Activated CD8-positive, alpha-beta T cell treated with anti-CD3 and anti-CD28 coated beads, Interleukin-2, amount 10 ng/mL, durations not matched to agents 7 days and 5 days (primary cell): Measurements from ENCODE around the gene SLC36A1. TPM values are rescaled to one million over a fixed set of nuclear protein-coding genes. Genes with fewer than 3 reads are reported as not detected.
A peak's percentile ranks its signal among the peaks of the same experiment; 100 is the strongest.
"Not testable (repeated sequence)": the region's sequence is repeated elsewhere in the genome, so short reads cannot be mapped to it uniquely, and the experiment has no call there.

Experiments used
- ATAC-seq: fragments of 150-1000 bp; cut with Tn5 transposase; one replicate; pipeline ENCODE4 v1.10.0; 2021; ENCODE audit warnings: moderate library complexity
- CTCF ChIA-PET: fragments of 350-600 bp; sonication (Branson Sonifier 250); formaldehyde crosslinking; loops from one replicate; lab custom pipeline; 2021; ENCODE audit warnings: antibody characterized with exemption; lab: Charles Lee
- POLR2A ChIA-PET: fragments of 350-600 bp; sonication (Branson Sonifier 250); formaldehyde crosslinking; loops from one replicate; lab custom pipeline; 2021; ENCODE audit warnings: antibody characterized with exemption; lab: Charles Lee
- DNase-seq: peaks from one replicate; pipeline ENCODE4 v3.0.0-alpha.2; 2020
- H3K27ac Mint-ChIP-seq: one replicate; pipeline ENCODE4 v1.8.0; 2021; ENCODE audit warnings: mild to moderate bottlenecking, mixed read lengths
- H3K27me3 Mint-ChIP-seq: one replicate; pipeline ENCODE4 v1.8.0; 2021; ENCODE audit warnings: low read depth, mixed read lengths
- H3K36me3 Mint-ChIP-seq: one replicate; pipeline ENCODE4 v1.8.0; 2021; ENCODE audit warnings: low read depth, mixed read lengths
- H3K4me1 Mint-ChIP-seq: one replicate; pipeline ENCODE4 v1.8.0; 2021; ENCODE audit warnings: low read depth, mixed read lengths
- H3K4me3 Mint-ChIP-seq: one replicate; pipeline ENCODE4 v1.8.0; 2021; ENCODE audit warnings: mild to moderate bottlenecking, mixed read lengths
- H3K9me3 Mint-ChIP-seq: one replicate; pipeline ENCODE4 v1.8.0; 2022; ENCODE audit warnings: mixed read lengths; ENCODE audit not compliant: insufficient read depth
- total RNA-seq, 2 experiments: library from RNA; stranded (reverse); gene quantifications; one replicate each; pipeline ENCODE4 v1.2.3, GENCODE V29; 2021

The SLC36A1 gene
- 1 to 10 TPM; 6.6 to 7.7 TPM for total RNA-seq

GRCh38 chr5:151447174-151448037, at the start of gene SLC36A1:
TSS of gene SLC36A1 (plus strand) at chr5:151447603. CDS start at chr5:151458793, 11,190 bp downstream.
- POLR2A ChIA-PET: interaction anchor here (0.6 to 1.2 kb wide), 5 partner anchors 10 to 324 kb away, joined by 3 to 4 read pairs (median 3); partner anchors contain the start of gene G3BP1

GRCh38 chr5:151405334-151406160, 41.9 kb upstream of the SLC36A1 start:
- H3K27me3 Mint-ChIP-seq: peaks cover 37% of the 10 kb centered on the region
- no peaks in the 10 kb centered on the region for H3K36me3 Mint-ChIP-seq
- ATAC-seq (no peak), DNase-seq (no peak)
- CTCF ChIA-PET: no interaction called here
- POLR2A ChIA-PET: no interaction called here
- no peak overlapping the region for H3K4me3 Mint-ChIP-seq
- H3K9me3 Mint-ChIP-seq: no peaks in the 10 kb centered on the region
- H3K27ac Mint-ChIP-seq: no peak overlapping the region
- no peaks in the 10 kb centered on the region for H3K4me1 Mint-ChIP-seq

More at GRCh38 chr5:151447174-151448037, at the start of gene SLC36A1:
- no peaks in the 10 kb centered on the region for H3K36me3 Mint-ChIP-seq
- peak within 1 kb of the TSS; percentile 90 for H3K27ac Mint-ChIP-seq
- ATAC-seq (peak; percentile 94), DNase-seq (peak; percentile 95)
- H3K9me3 Mint-ChIP-seq: no peaks in the 10 kb centered on the region
- H3K4me3 Mint-ChIP-seq: peak within 1 kb of the TSS; percentile 94
- peaks cover 20% of the 10 kb centered on the region for H3K4me1 Mint-ChIP-seq
- H3K27me3 Mint-ChIP-seq: peaks cover 29% of the 10 kb centered on the region
- CTCF ChIA-PET: interaction anchor here (0.7 to 4.4 kb wide), 42 partner anchors 9 to 669 kb away, joined by 3 to 58 read pairs (median 4); partner anchors contain the start of genes CCDC69, G3BP1, GM2A and SMIM3

- Mint-ChIP-seq H3K27ac (no peak overlapping the region), H3K4me1 (no peaks in the 10 kb centered on the region), H3K36me3 (no peaks in the 10 kb centered on the region), H3K9me3 (no peaks in the 10 kb centered on the region), H3K4me3 (no peak overlapping the region), H3K27me3 (peaks cover 29% of the 10 kb centered on the region)
- DNase-seq (no peak), ATAC-seq (no peak)
- ChIA-PET CTCF (interaction anchor here (0.6 kb wide), 1 partner anchor 1513 kb away, joined by 3 read pairs; no protein-coding TSS in a partner anchor), POLR2A (no interaction called here)
These were observed 41.0 kb upstream of the SLC36A1 start for GRCh38 chr5:151406322-151406947.

DNA sequence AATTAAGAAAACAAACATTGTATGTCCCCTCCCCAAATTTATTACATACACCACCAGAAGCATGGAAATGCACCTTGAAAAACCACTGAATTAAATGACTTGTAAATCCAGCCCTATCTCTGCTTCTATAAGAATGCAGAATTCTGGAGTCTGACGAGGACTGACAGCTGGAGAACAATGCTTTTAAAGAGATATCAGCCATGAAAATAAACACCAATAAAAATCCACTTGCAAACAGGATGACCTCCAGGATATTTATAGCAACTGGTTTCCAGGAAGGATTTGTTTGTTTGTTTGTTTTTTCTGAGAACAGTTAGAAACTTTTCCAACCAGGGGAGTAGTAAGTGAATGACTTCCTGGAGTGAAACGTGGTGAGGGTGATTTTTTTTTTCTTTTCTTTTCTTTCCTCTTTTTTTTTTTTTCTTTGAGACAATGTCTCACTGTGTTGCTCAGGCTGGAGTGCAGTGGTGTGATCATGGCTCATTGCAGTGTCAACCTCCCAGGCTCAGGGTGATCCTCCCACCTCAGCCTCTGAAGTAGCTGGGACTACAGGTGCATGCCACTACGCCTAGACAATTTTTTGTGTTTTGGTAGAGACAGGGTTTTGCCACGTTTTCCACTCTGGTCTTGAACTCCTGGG, 38.7 kb upstream of the SLC36A1 start:
- peaks cover 22% of the 10 kb centered on the region for H3K27me3 Mint-ChIP-seq

DNA sequence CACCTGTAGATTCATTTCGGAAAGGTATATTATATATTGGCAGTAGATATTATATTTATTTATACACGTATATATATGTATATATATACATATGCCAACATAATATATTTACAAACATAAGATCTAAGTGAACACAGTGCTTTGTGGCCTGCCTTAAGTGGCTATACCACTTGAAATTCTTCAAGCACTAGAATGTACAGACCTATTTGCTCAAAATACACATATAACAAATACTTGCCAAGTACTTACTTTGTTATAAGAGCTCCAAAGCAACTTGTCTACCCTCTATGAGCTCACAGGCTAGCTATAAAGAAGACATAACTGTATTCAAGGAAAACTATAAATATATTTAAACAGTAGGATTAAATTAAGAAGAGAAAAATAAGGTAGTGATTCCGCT, 33.6 kb upstream of the SLC36A1 start:
- H3K27ac Mint-ChIP-seq: no peak overlapping the region
- no peak for ATAC-seq
- no peaks in the 10 kb centered on the region for H3K4me1 Mint-ChIP-seq
- H3K9me3 Mint-ChIP-seq: peaks cover 4% of the 10 kb centered on the region
- ChIA-PET CTCF (no interaction called here), POLR2A (no interaction called here)
- H3K36me3 Mint-ChIP-seq: no peaks in the 10 kb centered on the region
- peaks cover 11% of the 10 kb centered on the region for H3K27me3 Mint-ChIP-seq
- no peak for DNase-seq
- H3K4me3 Mint-ChIP-seq: no peak overlapping the region

More for the DNA sequence above, 38.7 kb upstream of the SLC36A1 start:
- no peaks in the 10 kb centered on the region for H3K4me1 Mint-ChIP-seq
- CTCF ChIA-PET: no interaction called here
- ATAC-seq (no peak), DNase-seq (no peak)
- no peaks in the 10 kb centered on the region for H3K36me3 Mint-ChIP-seq
- no peak overlapping the region for H3K27ac Mint-ChIP-seq
- POLR2A ChIA-PET: no interaction called here
- H3K4me3 Mint-ChIP-seq: no peak overlapping the region
- H3K9me3 Mint-ChIP-seq: no peaks in the 10 kb centered on the region

GRCh38 chr5:151414536-151414935, 32.9 kb upstream of the SLC36A1 start:
- Mint-ChIP-seq H3K4me3 (no peak overlapping the region), H3K9me3 (peaks cover 4% of the 10 kb centered on the region), H3K36me3 (no peaks in the 10 kb centered on the region), H3K4me1 (no peaks in the 10 kb centered on the region), H3K27me3 (peaks cover 11% of the 10 kb centered on the region), H3K27ac (no peak overlapping the region)
- ATAC-seq (no peak), DNase-seq (no peak)
- POLR2A ChIA-PET: no interaction called here
- CTCF ChIA-PET: no interaction called here

GRCh38 chr5:151417712-151418111, 29.7 kb upstream of the SLC36A1 start:
- Mint-ChIP-seq H3K4me1 (no peaks in the 10 kb centered on the region), H3K27me3 (peaks cover 3% of the 10 kb centered on the region), H3K9me3 (peaks cover 4% of the 10 kb centered on the region), H3K27ac (no peak overlapping the region), H3K4me3 (no peak overlapping the region), H3K36me3 (no peaks in the 10 kb centered on the region)
- CTCF ChIA-PET: no interaction called here
- POLR2A ChIA-PET: no interaction called here
- DNase-seq (no peak), ATAC-seq (no peak)

- POLR2A ChIA-PET: no interaction called here
- CTCF ChIA-PET: no interaction called here
These were observed 27.3 kb upstream of the SLC36A1 start for GRCh38 chr5:151420127-151420526.

DNA sequence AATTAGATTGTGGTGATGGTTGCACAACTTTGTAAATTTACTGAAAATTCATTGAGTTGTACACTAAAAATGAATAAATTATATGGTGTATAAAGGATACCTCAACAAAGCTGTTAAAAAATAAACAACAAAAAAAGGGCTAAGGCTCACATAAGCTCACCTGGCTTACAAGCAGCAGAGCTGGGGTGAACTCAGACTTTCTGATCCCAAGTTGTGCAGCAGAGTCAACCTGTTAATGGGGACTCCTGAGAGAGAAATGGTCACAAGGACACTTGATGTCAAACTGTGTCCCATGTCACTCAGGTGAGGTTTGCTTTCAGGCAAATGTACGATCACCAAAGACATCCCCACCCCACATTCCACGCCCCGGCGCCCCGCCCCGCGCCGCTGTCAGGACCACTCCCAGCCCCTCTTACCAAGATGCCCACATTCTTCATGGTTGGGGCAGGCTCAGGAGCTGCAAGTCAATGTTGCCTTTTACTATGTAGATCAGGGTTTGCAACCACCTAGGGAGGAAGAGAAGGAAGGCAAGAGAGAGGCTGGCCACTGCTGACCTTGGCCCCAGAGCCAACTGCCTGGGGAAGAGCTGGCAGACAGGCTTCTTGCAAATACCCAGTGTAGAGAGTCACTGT, 22.4 kb upstream of the SLC36A1 start:
- peaks cover 23% of the 10 kb centered on the region for H3K27me3 Mint-ChIP-seq
- CTCF ChIA-PET: interaction anchor here (1.2 kb wide), 1 partner anchor 12 kb away, joined by 3 read pairs; no protein-coding TSS in a partner anchor
- no peak overlapping the region for H3K4me3 Mint-ChIP-seq
- no peak overlapping the region for H3K27ac Mint-ChIP-seq
- POLR2A ChIA-PET: no interaction called here
- no peak for DNase-seq
- no peak for ATAC-seq
- no peaks in the 10 kb centered on the region for H3K4me1 Mint-ChIP-seq
- no peaks in the 10 kb centered on the region for H3K36me3 Mint-ChIP-seq
- no peaks in the 10 kb centered on the region for H3K9me3 Mint-ChIP-seq

More at GRCh38 chr5:151420127-151420526, 27.3 kb upstream of the SLC36A1 start:
- Mint-ChIP-seq H3K36me3 (no peaks in the 10 kb centered on the region), H3K9me3 (peaks cover 4% of the 10 kb centered on the region), H3K27me3 (peaks cover 13% of the 10 kb centered on the region), H3K4me1 (no peaks in the 10 kb centered on the region), H3K27ac (no peak overlapping the region), H3K4me3 (no peak overlapping the region)
- no peak for ATAC-seq
- DNase-seq: no peak

GRCh38 chr5:151426347-151426746, 21.1 kb upstream of the SLC36A1 start:
- CTCF ChIA-PET, H3K4me1 Mint-ChIP-seq, H3K27ac Mint-ChIP-seq, DNase-seq, H3K9me3 Mint-ChIP-seq, H3K36me3 Mint-ChIP-seq, POLR2A ChIA-PET, H3K4me3 Mint-ChIP-seq, ATAC-seq: not testable (repeated sequence)
- H3K27me3 Mint-ChIP-seq: peaks cover 23% of the 10 kb centered on the region

GRCh38 chr5:151427258-151427657, 20.1 kb upstream of the SLC36A1 start:
- no peak for ATAC-seq
- CTCF ChIA-PET: no interaction called here

More at GRCh38 chr5:151427258-151427657, 20.1 kb upstream of the SLC36A1 start:
- no peak overlapping the region for H3K4me3 Mint-ChIP-seq
- H3K9me3 Mint-ChIP-seq: no peaks in the 10 kb centered on the region
- H3K27me3 Mint-ChIP-seq: peaks cover 23% of the 10 kb centered on the region
- no peaks in the 10 kb centered on the region for H3K36me3 Mint-ChIP-seq
- H3K27ac Mint-ChIP-seq: no peak overlapping the region
- H3K4me1 Mint-ChIP-seq: no peaks in the 10 kb centered on the region
- DNase-seq: no peak
- POLR2A ChIA-PET: no interaction called here
